SK-N-SH (cell line): Measurements from ENCODE around the gene WASL. TPM values are rescaled to one million over a fixed set of nuclear protein-coding genes. Genes with fewer than 3 reads are reported as not detected.

Experiments used
- CTCF ChIA-PET: fragments of 300-600, 350-600 bp; formaldehyde crosslinking; extraction: SDS; loops from one replicate; lab custom pipeline; 2021; lab: Yijun Ruan, JAX
- POLR2A ChIA-PET: fragments of 350-600 bp; sonication (Branson Sonifier 250); formaldehyde crosslinking; extraction: SDS; loops from one replicate; lab custom pipeline; 2020; ENCODE audit warnings: antibody characterized with exemption, inconsistent platforms; lab: Yijun Ruan, JAX
- DNase-seq: peaks from one replicate; pipeline ENCODE4 v3.0.0; 2012
- H2AFZ ChIP-seq: fragments of 200-600 bp; sonication (generic); 2 replicates; pipeline ENCODE4 v1.8.1; 2016; ENCODE audit warnings: antibody characterized with exemption, mild to moderate bottlenecking, low read depth
- H3F3A ChIP-seq: fragments of 200-600 bp; sonication (generic); replicated peaks from 2 replicates; pipeline ENCODE3; 2016; ENCODE audit warnings: antibody characterized with exemption, mild to moderate bottlenecking; ENCODE audit not compliant: insufficient read depth
- H3K27ac ChIP-seq, 2 experiments: fragments of 200-500 bp in 1 of 2; fragments of 200-600 bp in 1 of 2; sonication (Bioruptor generic) in 1 of 2; sonication (generic), shearing (Covaris generic) in 1 of 2; 2 replicates each; pipeline versions ENCODE4 v1.5.1 to v1.6.1; 2014 to 2016; ENCODE audit warnings: low read depth in 2 of 2, inconsistent platforms in 1 of 2, low read length in 1 of 2, mild to moderate bottlenecking in 1 of 2, mixed read lengths in 1 of 2
- H3K27me3 ChIP-seq: fragments of 200-600 bp; sonication (generic), shearing (Covaris generic); 2 replicates; pipeline ENCODE4 v1.6.1; 2016; ENCODE audit warnings: mixed run types; ENCODE audit not compliant: insufficient read depth
- H3K36me3 ChIP-seq, 2 experiments: fragments of 200-500 bp in 1 of 2; fragments of 200-600 bp in 1 of 2; sonication (Bioruptor generic) in 1 of 2; sonication (generic) in 1 of 2; replicated peaks in 1 of 2; 2 replicates each; pipeline versions ENCODE3 to v1.5.1; 2014 to 2016; ENCODE audit warnings: low read length in 1 of 2, mild to moderate bottlenecking in 1 of 2; ENCODE audit not compliant: insufficient read depth in 2 of 2, control insufficient read depth in 1 of 2
- H3K4me1 ChIP-seq, 2 experiments: fragments of 200-500 bp in 1 of 2; fragments of 200-600 bp in 1 of 2; sonication (Bioruptor generic) in 1 of 2; sonication (generic), shearing (Covaris generic) in 1 of 2; 2 replicates each; pipeline versions ENCODE4 v1.5.1 to v1.6.1; 2014 to 2016; ENCODE audit warnings: low read depth in 1 of 2, low read length in 1 of 2, mixed run types in 1 of 2; ENCODE audit not compliant: insufficient read depth in 2 of 2, control insufficient read depth in 1 of 2
- H3K4me2 ChIP-seq: fragments of 200-600 bp; sonication (generic), shearing (Covaris generic); 2 replicates; pipeline ENCODE4 v1.6.1; 2017; ENCODE audit warnings: mixed run types
- H3K4me3 ChIP-seq, 2 experiments: fragments of 200-500 bp in 1 of 2; fragments of 200-600 bp in 1 of 2; sonication (Bioruptor generic) in 1 of 2; sonication (generic), shearing (Covaris generic) in 1 of 2; 2 replicates each; pipeline versions ENCODE4 v1.5.1 to v1.8.1; 2014 to 2016; ENCODE audit warnings: low read depth in 2 of 2, inconsistent platforms in 1 of 2, low read length in 1 of 2, mild to moderate bottlenecking in 1 of 2, mixed read lengths in 1 of 2, moderate library complexity in 1 of 2
- H3K79me2 ChIP-seq: fragments of 200-600 bp; sonication (generic); 2 replicates; pipeline ENCODE4 v1.8.1; 2017; ENCODE audit warnings: mild to moderate bottlenecking; ENCODE audit not compliant: insufficient read depth
- H3K9ac ChIP-seq: fragments of 200-600 bp; sonication (generic); 2 replicates; pipeline ENCODE4 v1.6.1; 2017; ENCODE audit warnings: mixed run types
- H3K9me2 ChIP-seq: fragments of 200-600 bp; sonication (generic); 2 replicates; pipeline ENCODE4 v1.6.1; 2017; ENCODE audit warnings: mixed run types
- H3K9me3 ChIP-seq: fragments of 200-600 bp; sonication (generic); 2 replicates; pipeline ENCODE4 v1.6.1; 2017; ENCODE audit warnings: mixed run types, mild to moderate bottlenecking, moderate library complexity
- H4K20me1 ChIP-seq: fragments of 200-600 bp; sonication (generic); 2 replicates; pipeline ENCODE4 v1.6.1; 2017; ENCODE audit warnings: mild to moderate bottlenecking, mixed run types; ENCODE audit not compliant: insufficient read depth
- FOSL2 ChIP-seq: IDR thresholded peaks from 2 replicates; pipeline ENCODE4 v1.4.0; 2012; ENCODE audit warnings: low read depth, mild to moderate bottlenecking, moderate library complexity, borderline replicate concordance
- JUND ChIP-seq: IDR thresholded peaks from 2 replicates; pipeline ENCODE4 v1.4.0; 2012
- MEF2A ChIP-seq: IDR thresholded peaks from 2 replicates; pipeline ENCODE4 v1.4.0; 2012; ENCODE audit warnings: low read depth, borderline replicate concordance
- MXI1 ChIP-seq: IDR thresholded peaks from 2 replicates; pipeline ENCODE4 v1.6.1; 2012; ENCODE audit warnings: mild to moderate bottlenecking, low read depth, low read length, improper control_type of control experiment
- NRF1 ChIP-seq: IDR thresholded peaks from 2 replicates; pipeline ENCODE4 v1.6.1; 2012; ENCODE audit warnings: low read depth, mild to moderate bottlenecking, low read length
- RAD21 ChIP-seq: IDR thresholded peaks from 2 replicates; pipeline ENCODE4 v1.6.1; 2012; ENCODE audit warnings: mild to moderate bottlenecking, low read length
- REST ChIP-seq: IDR thresholded peaks from 2 replicates; pipeline ENCODE4 v1.6.1; 2012; ENCODE audit warnings: mild to moderate bottlenecking, low read depth, low read length, moderate library complexity
- SIN3A ChIP-seq: IDR thresholded peaks from 2 replicates; pipeline ENCODE4 v1.6.1; 2012; ENCODE audit warnings: low read depth, mild to moderate bottlenecking, low read length, moderate library complexity, borderline replicate concordance
- TAF1 ChIP-seq: IDR thresholded peaks from 2 replicates; pipeline ENCODE4 v1.6.1; 2012; ENCODE audit warnings: low read depth, mild to moderate bottlenecking, low read length, moderate library complexity, borderline replicate concordance
- TCF12 ChIP-seq: IDR thresholded peaks from 2 replicates; pipeline ENCODE4 v1.4.0; 2012
- TEAD4 ChIP-seq: IDR thresholded peaks from 2 replicates; pipeline ENCODE4 v1.4.0; 2012; ENCODE audit warnings: mild to moderate bottlenecking, borderline replicate concordance; ENCODE audit not compliant: insufficient read depth
- YY1 ChIP-seq: IDR thresholded peaks from 2 replicates; pipeline ENCODE4 v1.4.0; 2012; ENCODE audit warnings: low read depth, mild to moderate bottlenecking
- ZBTB33 ChIP-seq: IDR thresholded peaks from 2 replicates; pipeline ENCODE4 v1.4.0; 2012; ENCODE audit warnings: low read depth, borderline replicate concordance
- WGBS: methylation state at CpG from one replicate; pipeline ENCODE4 v1.1.6; 2017; ENCODE audit warnings: low lambda C conversion rate; 5-methylcytosine and 5-hydroxymethylcytosine counted together
- polyA plus RNA-seq, 3 experiments: library from polyadenylated mRNA; depleted of rRNA; stranded (reverse); fragments of >200 nt; gene quantifications; 2 replicates each; pipeline ENCODE4 v1.2.3, GENCODE V29; 2012
- TF ChIP-seq, protein P1 (sequence below): fragments of 150-350 bp; IDR thresholded peaks from 2 replicates; pipeline ENCODE4 v1.6.1; 2017; ENCODE audit warnings: antibody characterized with exemption, low read length, low read depth, borderline replicate concordance
- TF ChIP-seq, protein P2 (sequence below): IDR thresholded peaks from 2 replicates; pipeline ENCODE4 v1.4.0; 2012; ENCODE audit warnings: low read depth, borderline replicate concordance
- TF ChIP-seq, protein P3 (sequence below): fragments of 200-600 bp; sonication (generic); IDR thresholded peaks from 2 replicates; pipeline ENCODE4 v1.6.1; 2017; ENCODE audit warnings: antibody characterized with exemption, mild to moderate bottlenecking, moderate library complexity
- TF ChIP-seq, protein P4 (sequence below): IDR thresholded peaks from 2 replicates; pipeline ENCODE4 v1.4.0; 2012; ENCODE audit warnings: low read depth

WASL gene
- polyA plus RNA-seq, 1 of the 3 experiments (the other 2 are of a cell fraction): 9.9 TPM

DNA sequence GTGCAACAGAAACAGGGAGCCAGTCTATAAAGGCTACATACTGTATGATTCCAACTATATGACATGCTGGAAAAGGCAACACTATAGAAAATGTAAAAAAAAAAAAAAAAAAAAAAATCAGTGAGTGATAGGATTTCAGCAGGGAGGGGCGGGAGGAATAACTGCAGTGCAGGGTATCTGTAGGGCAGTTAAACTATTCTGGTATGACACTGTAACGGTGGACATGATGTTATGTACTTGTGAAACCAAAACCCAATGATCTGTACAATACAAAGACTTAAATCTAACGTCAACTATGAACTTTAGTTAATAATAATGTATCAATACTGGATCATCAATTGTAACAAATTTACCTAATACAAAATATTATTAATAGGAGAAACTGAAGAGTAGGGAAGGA is 14.3 kb downstream of the WASL start:
- Histone ChIP-seq H3K4me1 (no peaks in the 10 kb centered on the region; a peak in 1 of 4 replicates), H3K9ac (no peak overlapping the region), H4K20me1 (peaks cover 85% of the 10 kb centered on the region), H3K9me2 (no peaks in the 10 kb centered on the region), H3K4me2 (no peak overlapping the region), H3K36me3 (peaks cover 4 to 22% of the 10 kb centered on the region in 2 experiments), H3K79me2 (peaks cover 100% of the 10 kb centered on the region)
- POLR2A ChIA-PET: no interaction called here
- 77% methylated on average over 3 of the region's 3 CpGs for WGBS
- DNase-seq: no peak
- no peak for TF ChIP-seq RAD21
- TF ChIP-seq, protein P1, sequence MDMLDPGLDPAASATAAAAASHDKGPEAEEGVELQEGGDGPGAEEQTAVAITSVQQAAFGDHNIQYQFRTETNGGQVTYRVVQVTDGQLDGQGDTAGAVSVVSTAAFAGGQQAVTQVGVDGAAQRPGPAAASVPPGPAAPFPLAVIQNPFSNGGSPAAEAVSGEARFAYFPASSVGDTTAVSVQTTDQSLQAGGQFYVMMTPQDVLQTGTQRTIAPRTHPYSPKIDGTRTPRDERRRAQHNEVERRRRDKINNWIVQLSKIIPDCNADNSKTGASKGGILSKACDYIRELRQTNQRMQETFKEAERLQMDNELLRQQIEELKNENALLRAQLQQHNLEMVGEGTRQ: no peak
- TF ChIP-seq YY1: no peak
- TF ChIP-seq, all 33 proteins: peak for 0
- CTCF ChIA-PET: interaction anchor here (2.0 kb wide), 1 partner anchor 14 kb away, joined by 6 read pairs; the partner anchor contains the start of gene WASL
- Histone ChIP-seq H3K9me3 (peaks cover 8% of the 10 kb centered on the region), H3F3A (peaks cover 17% of the 10 kb centered on the region), H2AFZ (no peak overlapping the region), H3K27ac (no peak overlapping the region), H3K4me3 (no peak overlapping the region), H3K27me3 (no peaks in the 10 kb centered on the region)

- Histone ChIP-seq H4K20me1 (peaks cover 76% of the 10 kb centered on the region), H3K79me2 (peaks cover 100% of the 10 kb centered on the region), H3K27me3 (no peaks in the 10 kb centered on the region), H2AFZ (no peak overlapping the region), H3K9ac (no peak overlapping the region), H3K9me2 (no peaks in the 10 kb centered on the region), H3K4me1 (peaks cover 0 to 6% of the 10 kb centered on the region in 2 experiments; a peak in 1 of 4 replicates), H3F3A (peaks cover 18% of the 10 kb centered on the region), H3K9me3 (peaks cover 8% of the 10 kb centered on the region), H3K4me3 (no peak overlapping the region), H3K36me3 (peaks cover 6 to 18% of the 10 kb centered on the region in 2 experiments), H3K27ac (no peak overlapping the region), H3K4me2 (no peak overlapping the region)
- POLR2A ChIA-PET: no interaction called here
- no peak for DNase-seq
- CTCF ChIA-PET: interaction anchor here (0.7 to 1.7 kb wide), 3 partner anchors 16 to 65 kb away, joined by 3 to 5 read pairs (median 3); partner anchors contain the start of gene WASL
- 97% methylated on average over 3 of the region's 3 CpGs for WGBS
- no peak for TF ChIP-seq MXI1
- TF ChIP-seq MEF2A: no peak
- TF ChIP-seq, protein P2, sequence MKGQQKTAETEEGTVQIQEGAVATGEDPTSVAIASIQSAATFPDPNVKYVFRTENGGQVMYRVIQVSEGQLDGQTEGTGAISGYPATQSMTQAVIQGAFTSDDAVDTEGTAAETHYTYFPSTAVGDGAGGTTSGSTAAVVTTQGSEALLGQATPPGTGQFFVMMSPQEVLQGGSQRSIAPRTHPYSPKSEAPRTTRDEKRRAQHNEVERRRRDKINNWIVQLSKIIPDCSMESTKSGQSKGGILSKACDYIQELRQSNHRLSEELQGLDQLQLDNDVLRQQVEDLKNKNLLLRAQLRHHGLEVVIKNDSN: no peak
- no peak for TF ChIP-seq NRF1
- TF ChIP-seq FOSL2: no peak
- no peak for TF ChIP-seq JUND
- no peak for TF ChIP-seq SIN3A
- no peak for TF ChIP-seq REST
- TF ChIP-seq TEAD4: no peak
- TF ChIP-seq ZBTB33: no peak
- TF ChIP-seq, protein P3, sequence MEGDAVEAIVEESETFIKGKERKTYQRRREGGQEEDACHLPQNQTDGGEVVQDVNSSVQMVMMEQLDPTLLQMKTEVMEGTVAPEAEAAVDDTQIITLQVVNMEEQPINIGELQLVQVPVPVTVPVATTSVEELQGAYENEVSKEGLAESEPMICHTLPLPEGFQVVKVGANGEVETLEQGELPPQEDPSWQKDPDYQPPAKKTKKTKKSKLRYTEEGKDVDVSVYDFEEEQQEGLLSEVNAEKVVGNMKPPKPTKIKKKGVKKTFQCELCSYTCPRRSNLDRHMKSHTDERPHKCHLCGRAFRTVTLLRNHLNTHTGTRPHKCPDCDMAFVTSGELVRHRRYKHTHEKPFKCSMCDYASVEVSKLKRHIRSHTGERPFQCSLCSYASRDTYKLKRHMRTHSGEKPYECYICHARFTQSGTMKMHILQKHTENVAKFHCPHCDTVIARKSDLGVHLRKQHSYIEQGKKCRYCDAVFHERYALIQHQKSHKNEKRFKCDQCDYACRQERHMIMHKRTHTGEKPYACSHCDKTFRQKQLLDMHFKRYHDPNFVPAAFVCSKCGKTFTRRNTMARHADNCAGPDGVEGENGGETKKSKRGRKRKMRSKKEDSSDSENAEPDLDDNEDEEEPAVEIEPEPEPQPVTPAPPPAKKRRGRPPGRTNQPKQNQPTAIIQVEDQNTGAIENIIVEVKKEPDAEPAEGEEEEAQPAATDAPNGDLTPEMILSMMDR: no peak
- no peak for TF ChIP-seq TCF12
- TF ChIP-seq RAD21: no peak
- TF ChIP-seq, protein P4, sequence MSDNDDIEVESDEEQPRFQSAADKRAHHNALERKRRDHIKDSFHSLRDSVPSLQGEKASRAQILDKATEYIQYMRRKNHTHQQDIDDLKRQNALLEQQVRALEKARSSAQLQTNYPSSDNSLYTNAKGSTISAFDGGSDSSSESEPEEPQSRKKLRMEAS: no peak
- TF ChIP-seq TAF1: no peak
Observed at GRCh38 chr7:123732413-123733091, 16.3 kb downstream of the WASL start.
